Stimulated activated CD8-positive, alpha-beta memory T cell treated with anti-CD3 and anti-CD28 coated beads, Interleukin-4, amount 100 ng/mL, for 24 hours (primary cell): ENCODE results near the gene MIDN.
"Not testable (repeated sequence)": the region's sequence is repeated elsewhere in the genome, so short reads cannot be mapped to it uniquely, and the experiment has no call there.

Experiments
- DNase-seq: peaks from one replicate; pipeline ENCODE4 v3.0.0-alpha.2; 2020; ENCODE audit warnings: low read depth

MIDN gene

GRCh38 chr19:1294688-1295087 is 46.3 kb downstream of the MIDN start:
- DNase-seq, result no peak

GRCh38 chr19:1295169-1296012 is 47.0 kb downstream of the MIDN start:
- no peak for DNase-seq

GRCh38 chr19:1296078-1296477 is 47.7 kb downstream of the MIDN start:
- no peak for DNase-seq

GRCh38 chr19:1296575-1297271 is 48.3 kb downstream of the MIDN start:
- no peak for DNase-seq

GRCh38 chr19:1298235-1298634 is 49.9 kb downstream of the MIDN start:
- DNase-seq, result no peak

GRCh38 chr19:1299801-1300200 is 51.4 kb downstream of the MIDN start:
- DNase-seq, result no peak

- no peak for DNase-seq
These were observed 52.5 kb downstream of the MIDN start for GRCh38 chr19:1300744-1301490.

GRCh38 chr19:1302533-1303239 is 54.3 kb downstream of the MIDN start:
- DNase-seq, result no peak

GRCh38 chr19:1304197-1304924 is 56.0 kb downstream of the MIDN start:
- no peak for DNase-seq

- DNase-seq, result not testable (repeated sequence)
These were observed 57.0 kb downstream of the MIDN start for GRCh38 chr19:1305354-1305753.

- no peak for DNase-seq
These were observed 58.9 kb downstream of the MIDN start for GRCh38 chr19:1307320-1307719.

GRCh38 chr19:1307755-1308303 is 59.4 kb downstream of the MIDN start:
- no peak for DNase-seq

- DNase-seq, result no peak
These were observed 60.3 kb downstream of the MIDN start for GRCh38 chr19:1308718-1309117.
